K562 (cell line): ENCODE results near the gene LIAS. TPM values are rescaled to one million over a fixed set of nuclear protein-coding genes. Genes with fewer than 3 reads are reported as not detected.

Experiments used
- ATAC-seq: fragments of 200-7000 bp; cut with Tn5 transposase; 3 replicates; pipeline ENCODE4 v1.9.1; 2020; ENCODE audit warnings: moderate library complexity
- BruUV-seq: library from RNA; stranded (reverse); fragments of 400-500 nt; replicated peaks from 2 replicates; lab custom pipeline; 2021; lab: Mats Ljungman, UMichigan
- CTCF ChIA-PET: fragments of 300-600 bp; formaldehyde crosslinking; extraction: SDS; loops from one replicate; lab custom pipeline; 2021; ENCODE audit warnings: low intra/inter-chr PET ratio; lab: Yijun Ruan, JAX
- POLR2A ChIA-PET: fragments of 300-600, 350-650 bp; sonication (Branson Sonifier 250); formaldehyde crosslinking; extraction: SDS; loops from one replicate; lab custom pipeline; 2021; ENCODE audit warnings: antibody characterized with exemption, inconsistent platforms; lab: Yijun Ruan, JAX
- DNase-seq, 4 experiments: peaks; one replicate each; pipeline versions ENCODE4 v3.0.0 to v3.0.0-alpha.2; 2011 to 2018; ENCODE audit warnings: low spot score in 3 of 4, mixed read lengths in 3 of 4; ENCODE audit errors: extremely low read depth in 1 of 4
- FAIRE-seq: peaks from 2 replicates; lab custom pipeline; 2011; peaks lifted over from hg19 to GRCh38; lab: Jason Lieb, UNC
- H2AFZ ChIP-seq: 2 replicates; pipeline ENCODE4 v1.6.0; 2011; ENCODE audit warnings: low read depth, low read length, control low read depth, inconsistent platforms
- H3K27ac ChIP-seq: fragments of 200-600 bp; 3 replicates; pipeline ENCODE4 v1.8.0; 2011; ENCODE audit warnings: low read depth, mild to moderate bottlenecking, control low read depth, inconsistent platforms, low read length, moderate library complexity, mixed read lengths; ENCODE audit errors: extremely low read depth
- H3K27me3 ChIP-seq, 2 experiments: fragments of 300-600 bp in 1 of 2; 2 replicates in 1 of 2; 3 replicates in 1 of 2; pipeline versions ENCODE4 v1.6.0 to v1.8.0; 2011; ENCODE audit warnings: inconsistent platforms in 2 of 2, low read length in 2 of 2, mild to moderate bottlenecking in 1 of 2, mixed read lengths in 1 of 2, moderate library complexity in 1 of 2; ENCODE audit not compliant: control insufficient read depth in 2 of 2, insufficient read depth in 2 of 2
- H3K36me3 ChIP-seq: fragments of 300-600 bp; 3 replicates; pipeline ENCODE4 v1.8.0; 2011; ENCODE audit warnings: mild to moderate bottlenecking, low read length, inconsistent platforms; ENCODE audit not compliant: control insufficient read depth, insufficient read depth
- H3K4me1 ChIP-seq, 2 experiments: fragments of 200-600 bp in 1 of 2; replicated peaks in 1 of 2; 2 replicates in 1 of 2; 3 replicates in 1 of 2; pipeline versions ENCODE4 v1.5.1 to v1.8.0; 2011; ENCODE audit warnings: inconsistent platforms in 2 of 2, low read length in 2 of 2, mild to moderate bottlenecking in 1 of 2, mixed read lengths in 1 of 2, moderate library complexity in 1 of 2; ENCODE audit not compliant: control insufficient read depth in 2 of 2, insufficient read depth in 2 of 2
- H3K4me2 ChIP-seq: 2 replicates; pipeline ENCODE4 v1.6.1; 2011; ENCODE audit warnings: low read length, control low read depth, inconsistent platforms, mixed read lengths; ENCODE audit not compliant: insufficient read depth
- H3K4me3 ChIP-seq: fragments of 200-600 bp; sonication (generic), shearing (Covaris generic); 2 replicates; pipeline ENCODE4 v1.5.1; 2016; ENCODE audit warnings: control low read depth, inconsistent platforms
- H3K79me2 ChIP-seq: fragments of 200-600 bp; 3 replicates; pipeline ENCODE4 v1.8.0; 2011; ENCODE audit warnings: low read length, inconsistent platforms; ENCODE audit not compliant: control insufficient read depth, insufficient read depth
- H3K9ac ChIP-seq, 2 experiments: 2 replicates each; pipeline versions ENCODE4 v1.6.0 to v1.6.1; 2011; ENCODE audit warnings: low read depth in 2 of 2, low read length in 2 of 2, control low read depth in 1 of 2, inconsistent platforms in 1 of 2, mild to moderate bottlenecking in 1 of 2, mixed read lengths in 1 of 2; ENCODE audit not compliant: insufficient read depth in 1 of 2
- H3K9me1 ChIP-seq: one replicate; pipeline ENCODE4 v1.6.0; 2011; ENCODE audit warnings: inconsistent platforms, mild to moderate bottlenecking, low read length, moderate library complexity; ENCODE audit not compliant: control insufficient read depth, insufficient read depth
- H3K9me3 ChIP-seq: replicated peaks from 2 replicates; pipeline ENCODE4 v1.5.1; 2011; ENCODE audit warnings: low read depth, low read length, inconsistent platforms; ENCODE audit not compliant: control insufficient read depth, insufficient read depth
- H4K20me1 ChIP-seq: replicated peaks from 2 replicates; pipeline ENCODE4 v1.6.1; 2011; ENCODE audit warnings: low read length, inconsistent platforms, mixed read lengths; ENCODE audit not compliant: control insufficient read depth, insufficient read depth
- ATF1 ChIP-seq, 2 experiments: fragments of 450-650 bp in 1 of 2; IDR thresholded peaks; 2 replicates each; pipeline ENCODE4 v1.6.1; 2016; ENCODE audit warnings: missing compliant biosample characterization in 1 of 2, missing genetic modification characterization in 1 of 2
- BACH1 ChIP-seq: fragments of 200-800 bp; sonication (Bioruptor generic); IDR thresholded peaks from 2 replicates; pipeline ENCODE4 v1.6.1; 2016; ENCODE audit warnings: missing genetic modification characterization, missing compliant biosample characterization
- HDAC2 ChIP-seq: fragments of 450-650 bp; IDR thresholded peaks from 2 replicates; pipeline ENCODE4 v1.6.1; 2016; ENCODE audit warnings: mild to moderate bottlenecking
- KDM1A ChIP-seq, 2 experiments: fragments of 450-650 bp; IDR thresholded peaks; 2 replicates each; pipeline ENCODE4 v1.6.1; 2016; ENCODE audit warnings: mild to moderate bottlenecking in 2 of 2
- NCOA4 ChIP-seq: fragments of 450-650 bp; IDR thresholded peaks from 2 replicates; pipeline ENCODE4 v1.6.1; 2018; ENCODE audit warnings: mild to moderate bottlenecking; ENCODE audit not compliant: partially characterized antibody
- ZNF12 ChIP-seq: sonication (generic); formaldehyde crosslinking; IDR thresholded peaks from 2 replicates; pipeline ENCODE4 v1.4.0; 2020; ENCODE audit warnings: mild to moderate bottlenecking, missing genetic modification reagents
- ZNF263 ChIP-seq: sonication (generic); formaldehyde crosslinking; IDR thresholded peaks from 2 replicates; pipeline ENCODE4 v1.8.0; 2022; ENCODE audit warnings: mild to moderate bottlenecking, missing genetic modification reagents, borderline replicate concordance
- ZNF3 ChIP-seq: fragments of 250-450 bp; sonication (Bioruptor Pico); IDR thresholded peaks from 2 replicates; pipeline ENCODE4 v1.5.0; 2021; ENCODE audit warnings: mild to moderate bottlenecking, moderate library complexity
- in situ Hi-C: fragments of 300-500 bp; cut with MboI; formaldehyde crosslinking; loops from 4 replicates; pipeline ENCODE4 v1.15.0; 2018; ENCODE audit warnings: inconsistent platforms, mixed read lengths
- intact Hi-C: fragments of 100-400 bp; cut with micrococcal nuclease; formaldehyde crosslinking; loops from 2 replicates; pipeline ENCODE4 v1.14.2; 2022
- polyA plus RNA-seq, 8 experiments: library from polyadenylated mRNA; depleted of rRNA in 4 of 8; stranded (reverse) in 5 of 8; unstranded in 3 of 8; fragments of >200 nt; fragmentation: Nextera tagmentation in 2 of 8; fragmentation: Illumina TruSeq in 1 of 8; extraction: Ambion mirVana in 2 of 8; extraction: Trizol in 1 of 8; gene quantifications; 2 replicates each; pipeline versions ENCODE4 v1.2.1 to v1.2.3, GENCODE V29; 2011 to 2014; ENCODE audit warnings: inconsistent platforms in 1 of 8, missing spikeins in 1 of 8
- total RNA-seq, 7 experiments: library from RNA; depleted of rRNA in 6 of 7; stranded (reverse); fragments of >200 nt in 6 of 7; fragmentation: Illumina TruSeq in 2 of 7; extraction: Trizol in 2 of 7; gene quantifications; 2 replicates each; pipeline versions ENCODE4 v1.2.1 to v1.2.3, GENCODE V29; 2011 to 2021; ENCODE audit warnings: low replicate concordance in 1 of 7
- TF ChIP-seq, protein P1 (sequence below): fragments of 250-450 bp; sonication (Bioruptor Pico); IDR thresholded peaks from 2 replicates; pipeline ENCODE4 v1.6.1; 2021; ENCODE audit warnings: mild to moderate bottlenecking
- TF ChIP-seq, protein P2 (sequence below): fragments of 450-650 bp; formaldehyde crosslinking; IDR thresholded peaks from 2 replicates; pipeline ENCODE4 v1.4.0; 2020; ENCODE audit warnings: mild to moderate bottlenecking, moderate library complexity
- TF ChIP-seq, protein P3 (sequence below): IDR thresholded peaks from 2 replicates; pipeline ENCODE4 v1.6.1; 2016; ENCODE audit warnings: missing genetic modification characterization, missing compliant biosample characterization

Gene LIAS
- total and polyA plus RNA-seq, 9 of the 15 experiments (the other 6 are each of a cell fraction or from before 2014, with no cell fraction given), result 21.9 to 57.1 (median 42.1) TPM

DNA sequence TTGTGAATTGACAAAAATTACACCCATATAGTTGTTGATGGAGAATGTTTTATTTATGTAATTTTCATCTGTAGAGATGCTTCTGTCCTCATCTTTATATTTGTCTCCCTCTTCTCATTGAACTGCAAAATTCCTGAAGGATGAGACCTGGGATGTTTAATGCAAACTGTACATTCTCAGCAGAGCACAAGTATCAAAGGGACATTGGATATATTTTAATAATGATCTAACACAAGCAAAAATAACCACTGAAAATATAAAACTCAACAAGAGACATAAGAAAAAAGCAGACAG lies 39.8 kb downstream of the LIAS start:
- Histone ChIP-seq H3K9ac (no peak overlapping the region), H3K9me3 (no peaks in the 10 kb centered on the region), H3K9me1 (no peaks in the 10 kb centered on the region), H3K27ac (no peak overlapping the region), H3K36me3 (peaks cover 23% of the 10 kb centered on the region; the same call in 2 of the 3 replicates), H2AFZ (no peak overlapping the region), H3K4me2 (no peak overlapping the region), H3K27me3 (no peaks in the 10 kb centered on the region), H4K20me1 (no peaks in the 10 kb centered on the region), H3K4me1 (no peaks in the 10 kb centered on the region), H3K79me2 (no peaks in the 10 kb centered on the region), H3K4me3 (no peak overlapping the region)
- FAIRE-seq, result no peak
- BruUV-seq, result no TSS peak
- CTCF ChIA-PET, result no interaction called here
- TF ChIP-seq ZNF3 (CRISPR knock-in tag), result no peak
- 0 out of 2 replicates have a peak, but pooled peaks have one; percentile 14 for TF ChIP-seq BACH1 (tag)
- POLR2A ChIA-PET, result interaction anchor here (1.3 kb wide), 1 partner anchor 11 kb away, joined by 3 read pairs; no protein-coding TSS in a partner anchor
- ATAC-seq, result no peak
- intact Hi-C loops, result no loop called here
- in situ Hi-C loops, result no loop called here
- DNase-seq, result no peak

DNA sequence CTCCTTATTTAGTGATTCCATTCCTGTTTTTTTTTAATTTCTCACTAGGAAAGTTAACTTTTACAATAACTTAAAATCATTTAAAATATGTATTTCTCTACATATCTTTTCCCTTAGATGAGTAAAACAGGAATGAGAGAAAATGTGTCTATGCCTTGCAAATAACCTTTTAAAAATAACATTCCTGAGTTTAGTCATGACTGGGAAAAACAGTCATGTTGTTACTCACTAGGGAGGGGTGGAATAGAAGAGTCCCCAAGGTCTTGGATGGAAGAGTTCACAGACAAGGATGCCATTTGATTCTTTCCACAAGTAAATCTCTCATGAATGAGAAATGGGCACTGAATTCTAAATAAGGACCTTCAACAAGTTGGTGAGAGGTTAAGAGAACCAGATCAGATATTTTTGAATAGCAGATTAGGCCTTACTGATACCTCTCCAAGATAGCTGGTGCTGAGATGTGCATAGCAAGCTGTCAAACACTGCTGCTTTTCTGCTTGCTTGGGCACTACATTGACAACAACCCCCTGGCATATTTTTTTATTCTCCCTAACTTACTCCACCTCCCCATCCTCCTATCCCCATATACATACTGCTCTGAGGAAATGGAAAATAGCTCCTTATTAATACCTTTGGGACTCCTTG lies 43.3 kb downstream of the LIAS start:
- no peaks in the 10 kb centered on the region for H3K9me3 ChIP-seq
- FAIRE-seq (no peak), ATAC-seq (no peak), DNase-seq (no peak)
- ChIA-PET POLR2A (interaction anchor here (0.6 kb wide), 2 partner anchors 15 to 93 kb away, joined by 3 read pairs; no protein-coding TSS in a partner anchor), CTCF (no interaction called here)
- no TSS peak for BruUV-seq
- no peak overlapping the region for H3K4me2 ChIP-seq
- no peaks in the 10 kb centered on the region for H4K20me1 ChIP-seq
- peaks cover 48% of the 10 kb centered on the region for H3K36me3 ChIP-seq
- H3K9ac ChIP-seq, result no peak overlapping the region
- no peak overlapping the region for H3K27ac ChIP-seq
- no peaks in the 10 kb centered on the region for H3K79me2 ChIP-seq
- H3K4me3 ChIP-seq, result no peak overlapping the region
- intact Hi-C loops (no loop called here), in situ Hi-C loops (no loop called here)
- TF ChIP-seq, protein P1, sequence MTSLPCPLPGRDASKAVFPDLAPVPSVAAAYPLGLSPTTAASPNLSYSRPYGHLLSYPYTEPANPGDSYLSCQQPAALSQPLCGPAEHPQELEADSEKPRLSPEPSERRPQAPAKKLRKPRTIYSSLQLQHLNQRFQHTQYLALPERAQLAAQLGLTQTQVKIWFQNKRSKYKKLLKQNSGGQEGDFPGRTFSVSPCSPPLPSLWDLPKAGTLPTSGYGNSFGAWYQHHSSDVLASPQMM (CRISPR knock-in tag), result no peak
- TF ChIP-seq HDAC2, result no peak
- no peak for TF ChIP-seq NCOA4
- TF ChIP-seq ZNF12 (CRISPR knock-in tag), result no peak
- TF ChIP-seq KDM1A (IDR thresholded peaks at IDR 0.05), result no peak
- TF ChIP-seq, protein P2, sequence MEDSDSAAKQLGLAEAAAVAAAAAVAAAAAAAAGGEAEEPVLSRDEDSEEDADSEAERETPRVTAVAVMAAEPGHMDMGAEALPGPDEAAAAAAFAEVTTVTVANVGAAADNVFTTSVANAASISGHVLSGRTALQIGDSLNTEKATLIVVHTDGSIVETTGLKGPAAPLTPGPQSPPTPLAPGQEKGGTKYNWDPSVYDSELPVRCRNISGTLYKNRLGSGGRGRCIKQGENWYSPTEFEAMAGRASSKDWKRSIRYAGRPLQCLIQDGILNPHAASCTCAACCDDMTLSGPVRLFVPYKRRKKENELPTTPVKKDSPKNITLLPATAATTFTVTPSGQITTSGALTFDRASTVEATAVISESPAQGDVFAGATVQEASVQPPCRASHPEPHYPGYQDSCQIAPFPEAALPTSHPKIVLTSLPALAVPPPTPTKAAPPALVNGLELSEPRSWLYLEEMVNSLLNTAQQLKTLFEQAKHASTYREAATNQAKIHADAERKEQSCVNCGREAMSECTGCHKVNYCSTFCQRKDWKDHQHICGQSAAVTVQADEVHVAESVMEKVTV, result no peak
- TF ChIP-seq, protein P3, sequence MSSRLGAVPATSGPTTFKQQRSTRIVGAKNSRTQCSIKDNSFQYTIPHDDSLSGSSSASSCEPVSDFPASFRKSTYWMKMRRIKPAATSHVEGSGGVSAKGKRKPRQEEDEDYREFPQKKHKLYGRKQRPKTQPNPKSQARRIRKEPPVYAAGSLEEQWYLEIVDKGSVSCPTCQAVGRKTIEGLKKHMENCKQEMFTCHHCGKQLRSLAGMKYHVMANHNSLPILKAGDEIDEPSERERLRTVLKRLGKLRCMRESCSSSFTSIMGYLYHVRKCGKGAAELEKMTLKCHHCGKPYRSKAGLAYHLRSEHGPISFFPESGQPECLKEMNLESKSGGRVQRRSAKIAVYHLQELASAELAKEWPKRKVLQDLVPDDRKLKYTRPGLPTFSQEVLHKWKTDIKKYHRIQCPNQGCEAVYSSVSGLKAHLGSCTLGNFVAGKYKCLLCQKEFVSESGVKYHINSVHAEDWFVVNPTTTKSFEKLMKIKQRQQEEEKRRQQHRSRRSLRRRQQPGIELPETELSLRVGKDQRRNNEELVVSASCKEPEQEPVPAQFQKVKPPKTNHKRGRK, result no peak
- no peak for TF ChIP-seq ZNF263 (CRISPR knock-in tag)
- TF ChIP-seq ATF1 (CRISPR knock-in tag; IDR thresholded peaks at IDR 0.05), result no peak
- TF ChIP-seq ATF1 (tag; IDR thresholded peaks at IDR 0.05), result no peak
- H2AFZ ChIP-seq, result no peak overlapping the region
- H3K27me3 ChIP-seq, result no peaks in the 10 kb centered on the region
- no peaks in the 10 kb centered on the region for H3K4me1 ChIP-seq
- no peaks in the 10 kb centered on the region for H3K9me1 ChIP-seq
